PC-9 (cell line): ENCODE data around the gene ZCCHC7.

ENCODE experiments used
- CTCF ChIP-seq: fragments of 200-600 bp; sonication (generic); conservative IDR thresholded peaks from 2 replicates; pipeline ENCODE4 v1.6.1; 2017; ENCODE audit warnings: mixed run types, antibody characterized with exemption, mild to moderate bottlenecking, moderate library complexity
- EZH2 ChIP-seq: fragments of 200-600 bp; sonication (generic); IDR thresholded peaks from 2 replicates; pipeline ENCODE4 v1.8.0; 2017; ENCODE audit warnings: antibody characterized with exemption, low read depth

GRCh38 chr9:37184905-37185867 is 64.8 kb downstream of the ZCCHC7 start:
- TF ChIP-seq EZH2 (no peak), CTCF (no peak)
